ENCODE results near the gene KRT38.
A peak's percentile ranks its signal among the peaks of the same experiment; 100 is the strongest.
"Not testable (repeated sequence)": the region's sequence is repeated elsewhere in the genome, so short reads cannot be mapped to it uniquely, and the experiment has no call there.

KRT38 gene

DNA sequence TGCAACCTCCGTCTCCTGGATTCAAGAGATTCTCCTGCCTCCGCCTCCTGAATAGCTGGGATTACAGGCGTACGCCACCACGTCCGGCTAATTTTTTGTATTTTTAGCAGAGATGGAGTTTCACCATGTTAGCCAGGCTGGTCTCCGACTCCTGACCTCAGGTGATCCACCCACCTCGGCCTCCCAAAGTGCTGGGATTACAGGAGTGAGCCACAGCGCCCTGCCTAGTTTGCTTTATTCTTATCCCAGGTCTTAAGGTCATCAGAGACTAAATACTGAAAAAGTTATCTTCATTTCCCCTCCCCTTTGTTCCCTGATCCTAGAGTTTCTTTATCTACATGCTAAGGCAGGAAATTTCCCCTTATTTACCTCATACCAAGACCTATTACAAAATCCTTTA, 10.4 kb downstream of the KRT38 start:
- DNase-seq; intact Hi-C loops (cut with DNase I): not testable (repeated sequence)

DNA sequence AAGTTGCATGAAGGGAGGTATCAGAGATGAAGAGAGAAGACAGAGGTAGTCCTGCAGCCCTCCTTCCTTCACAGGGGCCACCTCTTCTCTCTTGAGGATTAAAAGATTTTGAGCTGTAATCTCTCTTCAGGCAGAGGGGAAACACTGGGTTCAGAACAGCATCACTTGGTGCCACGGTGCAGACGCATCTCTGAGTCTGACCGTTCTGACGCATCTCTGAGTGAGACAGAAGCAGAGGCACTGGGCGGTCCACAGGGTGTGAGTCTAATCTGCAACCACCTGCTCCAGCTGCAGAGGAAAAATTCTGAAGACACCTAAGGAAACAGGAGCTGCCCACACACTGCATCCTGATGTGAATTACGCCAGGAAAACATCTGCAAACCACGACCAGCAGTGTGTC, 11.1 kb downstream of the KRT38 start:
- no peak for DNase-seq
- intact Hi-C loops (cut with DNase I): no loop called here

DNA sequence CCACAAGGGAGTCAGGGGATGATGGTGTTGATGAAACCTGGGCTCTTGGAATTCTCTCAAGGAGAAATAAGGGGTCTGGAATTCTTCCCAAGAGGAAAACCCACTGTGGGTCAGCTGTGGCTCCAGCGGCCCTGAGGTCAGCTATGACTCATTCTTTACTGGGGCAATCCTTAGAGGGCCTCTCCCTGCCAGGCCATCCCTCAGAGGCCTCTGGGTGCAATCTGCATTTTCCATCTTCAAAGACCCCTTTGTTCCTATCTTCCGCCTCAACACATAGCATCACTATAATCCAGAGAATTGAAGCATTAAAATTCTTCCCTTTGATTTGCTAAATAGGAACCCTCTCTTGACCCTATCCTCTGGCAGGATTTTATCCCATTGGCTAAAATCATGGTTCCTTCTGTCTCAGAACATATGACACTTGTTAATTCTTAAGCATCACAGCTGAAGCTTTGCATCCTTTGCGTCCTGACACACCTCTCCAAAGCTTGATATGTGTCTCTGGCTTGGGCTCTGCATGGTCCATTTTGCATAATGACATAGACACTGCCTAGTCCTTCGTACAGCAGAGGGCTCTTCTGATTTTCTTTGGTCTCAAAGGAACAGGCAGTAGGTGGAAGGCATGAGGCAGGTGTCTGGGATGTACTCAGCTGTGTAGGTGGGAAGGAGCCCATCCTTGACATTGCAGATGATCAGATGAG, 12.0 kb downstream of the KRT38 start:
- intact Hi-C loops (cut with DNase I): no loop called here
- DNase-seq: no peak

DNA sequence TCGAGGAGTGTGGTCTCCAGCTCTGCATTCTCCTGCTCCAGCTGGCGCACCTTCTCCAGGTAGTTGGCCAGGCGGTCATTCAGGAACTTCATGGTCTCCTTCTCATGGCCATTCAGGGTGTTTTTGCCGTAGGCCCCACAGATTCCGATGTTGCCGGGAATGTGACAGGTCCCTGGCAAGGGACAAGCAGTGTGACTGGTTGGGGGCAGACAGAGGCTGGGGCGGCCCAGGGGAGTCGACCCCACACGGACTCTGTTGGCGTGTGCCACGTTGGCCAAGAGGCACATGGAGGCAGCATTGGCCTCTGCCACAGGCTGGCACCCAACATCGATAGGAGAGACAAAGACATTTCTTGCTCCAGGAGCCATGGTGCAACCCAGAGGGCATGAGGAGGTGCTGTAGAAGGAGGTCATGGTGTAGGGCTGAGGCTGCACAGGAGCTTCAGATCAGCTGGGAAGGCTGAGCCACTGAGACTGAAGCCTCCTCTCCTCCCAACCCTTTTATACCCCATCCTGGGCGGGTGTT, 16.6 kb downstream of the KRT38 start, which contains the start of gene KRT37:
Gene KRT37 (minus strand): TSS at position 475 of the 525 bp plus-strand sequence. CDS start 62 bp downstream, at position 413.
- no peak for DNase-seq
- intact Hi-C loops (cut with DNase I): no loop called here

DNA sequence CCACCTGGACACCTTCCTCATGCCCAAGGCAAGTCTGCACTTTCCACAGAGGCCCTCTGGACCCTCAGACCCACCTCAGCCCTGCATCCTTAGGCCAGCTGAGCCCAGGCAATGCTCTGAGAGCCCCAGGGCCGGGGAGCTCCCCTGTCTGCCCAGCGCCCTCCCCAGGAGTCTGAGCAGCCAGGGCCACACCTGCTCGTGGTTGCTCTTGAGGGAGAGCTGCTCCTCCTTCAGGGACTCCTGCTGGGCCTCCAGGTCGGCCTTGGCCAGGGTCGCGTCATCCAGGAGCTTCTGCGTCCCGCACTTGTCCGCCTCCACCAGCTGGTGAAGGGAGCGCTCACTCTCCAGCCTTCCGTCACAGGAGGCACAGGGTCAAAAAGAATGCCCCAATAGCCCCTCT, 18.2 kb downstream of the KRT38 start:
- intact Hi-C loops (cut with DNase I); DNase-seq: not testable (repeated sequence)

DNA sequence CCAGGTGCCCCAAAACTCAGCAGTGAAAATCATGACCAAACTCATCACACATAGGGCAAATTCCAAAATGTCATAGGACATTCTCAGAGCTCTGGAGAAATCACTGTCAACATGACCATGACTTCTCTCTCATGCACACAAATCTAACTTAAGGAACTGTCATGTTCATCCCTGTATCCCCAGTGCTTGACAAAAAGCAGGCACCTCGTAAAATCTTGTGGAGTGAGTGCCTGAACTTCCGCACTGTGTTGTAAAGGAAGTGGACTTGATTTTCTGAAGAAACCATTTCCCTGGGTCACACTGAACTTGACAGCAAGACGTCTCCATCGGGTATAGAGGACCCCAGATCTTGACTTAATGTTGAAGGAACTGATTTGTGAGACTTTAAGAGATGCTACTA, 19.2 kb downstream of the KRT38 start:
- intact Hi-C loops (cut with DNase I): no loop called here
- DNase-seq: no peak

DNA sequence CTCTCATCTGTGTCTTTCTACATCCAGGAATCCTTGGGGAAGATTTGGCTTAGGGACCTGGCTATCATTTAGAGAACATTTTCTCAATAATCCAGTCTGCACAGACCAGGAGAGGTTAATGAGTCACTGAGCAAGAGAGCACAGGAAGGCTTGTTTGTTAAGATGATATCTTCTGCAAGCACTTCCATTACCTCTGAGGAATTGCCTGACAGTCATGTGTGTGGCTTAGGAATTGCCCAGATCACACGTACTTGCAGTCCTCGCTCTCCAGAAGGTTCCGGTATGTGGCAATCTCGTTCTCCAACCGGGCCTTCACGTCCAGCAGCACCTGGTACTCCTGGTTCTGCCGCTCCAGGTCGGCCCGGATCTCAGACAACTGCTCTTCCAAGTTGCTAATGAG, 19.7 kb downstream of the KRT38 start:
- intact Hi-C loops (cut with DNase I): no loop called here
- DNase-seq: no peak

DNA sequence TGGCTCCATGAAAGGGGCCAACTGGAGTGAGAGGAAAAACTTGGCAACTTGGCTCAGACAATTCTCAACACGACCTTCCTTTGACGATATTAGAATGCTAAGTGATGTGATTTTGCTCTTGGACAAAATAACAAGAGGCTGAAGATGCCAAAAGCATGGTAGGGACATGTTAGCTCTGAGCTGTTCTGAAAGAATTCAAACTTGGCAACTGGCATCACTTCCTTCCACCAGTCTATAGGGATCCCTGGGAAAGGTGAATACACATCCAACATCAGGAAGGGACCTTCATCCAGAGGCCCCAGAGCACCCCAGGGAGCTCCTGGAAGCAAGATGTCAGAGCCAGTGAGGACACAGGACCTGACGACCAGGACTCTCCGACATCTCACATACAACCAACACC, 20.6 kb downstream of the KRT38 start:
- DNase-seq: no peak
- intact Hi-C loops (cut with DNase I): no loop called here

DNA sequence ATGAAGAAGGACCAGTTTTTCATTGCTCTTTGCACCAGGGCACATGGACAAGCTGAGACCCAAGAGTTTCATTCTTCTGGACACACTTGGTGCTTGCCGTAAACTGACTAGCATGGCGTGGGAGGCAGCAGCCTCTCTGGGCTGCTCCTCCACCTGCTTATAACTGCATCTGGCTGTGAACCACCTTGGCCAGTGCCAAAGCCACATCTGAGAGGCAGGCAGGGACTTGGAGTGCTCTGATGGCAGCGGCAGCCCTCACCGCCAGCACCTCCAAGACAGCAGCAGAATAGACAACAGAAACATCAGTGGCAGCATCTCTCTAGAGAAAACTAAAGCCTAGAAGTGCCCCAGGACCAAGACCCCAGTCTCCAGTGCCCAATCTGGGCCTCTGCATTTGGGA, 21.1 kb downstream of the KRT38 start:
- no peak for DNase-seq
- intact Hi-C loops (cut with DNase I): no loop called here

DNA sequence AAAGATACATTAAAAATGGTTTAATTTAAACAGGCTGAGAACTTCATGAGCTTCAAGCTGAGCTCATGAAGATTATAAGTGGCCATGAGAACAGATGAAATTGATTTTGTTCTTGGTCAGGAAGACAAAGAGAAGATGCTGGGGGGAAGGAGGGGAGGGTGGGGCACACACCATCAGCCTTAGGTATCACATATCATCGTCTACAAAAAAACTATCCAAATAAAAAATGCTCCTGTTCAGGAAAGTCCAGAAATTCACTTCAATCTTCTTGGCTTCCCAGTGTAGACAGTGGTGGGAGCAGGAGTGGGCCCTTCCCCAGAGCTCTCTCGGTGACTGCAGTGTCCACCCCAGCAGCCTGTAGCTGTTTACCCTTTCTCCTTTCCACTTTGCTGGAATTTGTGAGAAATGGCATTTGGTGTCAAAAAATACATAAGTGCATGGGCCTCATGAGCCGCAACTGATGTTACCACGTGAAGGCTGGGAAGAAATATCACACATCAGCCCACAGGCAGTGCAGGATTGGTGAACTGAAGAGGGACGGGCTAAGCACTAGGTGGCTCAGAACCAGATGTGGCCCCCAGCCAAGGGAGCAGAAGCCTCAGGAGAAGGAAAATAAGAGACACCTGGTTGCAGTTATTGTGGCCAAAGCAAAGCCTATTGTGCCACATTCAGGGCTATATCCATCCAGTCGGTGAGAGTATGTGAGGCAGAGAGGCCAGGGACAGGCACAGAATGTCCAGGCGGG, 22.5 kb downstream of the KRT38 start:
- no peak for DNase-seq
- intact Hi-C loops (cut with DNase I): no loop called here

DNA sequence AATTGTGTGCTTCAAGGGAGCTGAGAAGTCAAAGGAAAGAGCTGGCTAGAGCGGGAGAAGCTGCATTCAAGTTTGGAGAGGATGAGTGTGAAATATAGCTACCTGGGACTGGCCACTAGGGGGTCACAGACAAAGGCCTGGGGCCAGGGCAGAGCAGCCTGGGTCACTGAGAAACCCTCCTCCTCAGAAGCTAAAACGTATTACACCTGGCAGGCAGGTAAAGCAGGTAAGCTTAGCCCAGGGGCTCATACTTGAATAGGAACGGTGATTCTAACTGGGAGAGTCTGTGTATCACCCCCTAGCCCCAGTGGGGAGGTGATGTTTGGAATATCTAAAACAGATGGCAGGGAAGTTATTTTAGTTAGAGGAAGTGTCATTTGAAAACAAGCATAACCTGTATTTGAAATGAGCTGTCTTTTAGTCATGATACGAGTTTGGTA, 23.2 kb downstream of the KRT38 start:
- no peak for DNase-seq
- intact Hi-C loops (cut with DNase I): no loop called here

DNA sequence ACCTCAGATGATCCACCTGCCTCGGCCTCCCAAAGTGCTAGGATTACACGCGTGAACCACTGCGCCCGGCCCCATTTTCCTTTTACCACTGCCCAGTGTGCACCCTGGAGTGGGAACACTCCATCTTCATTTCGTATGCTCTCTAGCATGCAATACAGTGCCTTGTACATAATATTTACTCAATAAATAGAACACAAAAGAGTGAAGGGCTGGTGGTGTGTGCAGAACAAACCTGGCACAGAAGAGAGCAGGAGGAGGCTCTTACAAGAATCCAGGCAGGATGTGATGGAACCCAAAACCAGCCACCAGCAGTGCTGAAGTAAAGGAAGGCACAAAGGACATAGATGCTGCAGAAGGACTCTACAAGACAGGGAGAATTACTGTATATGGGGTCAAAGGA, 23.7 kb downstream of the KRT38 start:
- no peak for DNase-seq
- intact Hi-C loops (cut with DNase I): no loop called here

DNA sequence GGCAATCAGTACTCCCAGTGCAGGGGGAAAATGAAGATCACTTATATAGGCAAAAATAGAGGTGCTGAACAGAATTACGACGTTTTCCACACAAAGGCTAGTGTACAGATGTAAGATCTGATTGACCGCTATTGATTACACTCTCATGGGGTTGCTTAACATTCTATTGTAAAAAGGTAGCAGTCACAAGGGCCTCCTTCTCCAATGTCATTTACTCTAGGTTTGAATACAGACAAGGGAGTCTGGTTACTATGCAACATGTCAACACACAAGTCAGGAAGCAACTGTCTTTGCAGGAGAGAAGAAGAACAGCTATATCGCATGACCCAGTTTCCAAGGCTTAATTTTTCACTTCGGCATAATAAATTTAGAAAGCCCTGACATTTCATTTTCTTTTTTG, 24.3 kb downstream of the KRT38 start:
- intact Hi-C loops (cut with DNase I): no loop called here
- DNase-seq: no peak

DNA sequence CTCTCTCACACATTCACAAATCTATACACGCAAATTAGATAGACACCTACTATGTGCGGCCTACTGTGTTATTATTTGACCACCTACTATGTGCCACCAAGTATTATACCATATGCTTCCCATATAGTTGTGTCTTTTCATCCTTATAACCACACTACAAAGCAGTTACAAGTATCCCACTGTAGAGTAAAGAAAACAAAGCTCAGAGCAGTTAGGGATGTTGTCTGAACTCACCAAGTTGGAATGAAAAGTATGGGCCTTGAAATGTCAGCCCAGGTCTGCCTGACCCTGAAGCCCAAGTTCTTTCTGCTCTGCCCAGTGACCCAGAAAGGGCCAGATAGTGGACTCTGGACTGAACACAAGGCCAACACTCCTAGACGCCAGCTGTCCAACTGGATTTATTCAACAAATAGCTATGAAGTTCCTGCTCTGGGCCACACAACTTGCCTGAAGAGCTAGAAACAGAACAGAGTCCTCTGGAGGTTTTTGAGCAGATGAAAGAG, 24.9 kb downstream of the KRT38 start:
- intact Hi-C loops (cut with DNase I): no loop called here
- no peak for DNase-seq

DNA sequence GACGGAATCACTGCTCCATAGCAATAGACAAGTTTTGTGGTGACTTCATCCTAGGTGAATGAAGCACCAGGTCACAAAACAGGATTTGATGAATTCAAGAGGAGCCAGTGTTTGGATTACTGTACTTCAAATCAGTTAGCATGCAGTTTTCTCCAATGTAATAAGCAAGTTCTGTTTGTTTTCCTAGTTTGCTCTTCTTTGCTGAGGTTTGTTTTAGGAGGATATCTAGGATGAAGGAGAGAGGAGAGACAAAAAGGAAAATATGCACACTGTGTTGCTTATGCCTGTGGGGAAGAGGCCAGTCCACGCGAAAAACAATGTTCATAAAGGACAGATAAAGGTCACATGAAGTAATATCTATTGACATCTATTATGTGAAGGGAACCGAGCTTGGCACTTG, 25.4 kb downstream of the KRT38 start:
- intact Hi-C loops (cut with DNase I): no loop called here
- DNase-seq: no peak

DNA sequence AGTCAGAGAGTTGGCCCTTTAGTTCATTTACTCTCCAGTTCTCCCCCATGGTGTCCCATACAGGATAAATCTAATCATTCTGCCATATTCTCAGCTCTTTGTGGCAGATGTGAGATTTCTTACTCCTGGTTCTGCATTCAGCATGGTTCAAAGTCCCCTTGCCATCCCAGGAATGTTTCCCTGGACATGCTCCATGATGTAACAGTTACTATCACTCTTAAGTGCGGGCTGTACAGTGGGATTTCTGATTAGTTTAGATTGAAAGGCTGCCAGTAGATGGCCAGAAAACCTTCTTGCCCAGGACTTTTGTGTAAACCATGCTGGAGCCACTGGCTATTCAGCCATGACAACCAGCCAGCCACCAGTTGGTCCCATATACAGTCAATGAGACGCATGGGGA, 26.8 kb downstream of the KRT38 start:
- DNase-seq: no peak
- intact Hi-C loops (cut with DNase I): no loop called here

DNA sequence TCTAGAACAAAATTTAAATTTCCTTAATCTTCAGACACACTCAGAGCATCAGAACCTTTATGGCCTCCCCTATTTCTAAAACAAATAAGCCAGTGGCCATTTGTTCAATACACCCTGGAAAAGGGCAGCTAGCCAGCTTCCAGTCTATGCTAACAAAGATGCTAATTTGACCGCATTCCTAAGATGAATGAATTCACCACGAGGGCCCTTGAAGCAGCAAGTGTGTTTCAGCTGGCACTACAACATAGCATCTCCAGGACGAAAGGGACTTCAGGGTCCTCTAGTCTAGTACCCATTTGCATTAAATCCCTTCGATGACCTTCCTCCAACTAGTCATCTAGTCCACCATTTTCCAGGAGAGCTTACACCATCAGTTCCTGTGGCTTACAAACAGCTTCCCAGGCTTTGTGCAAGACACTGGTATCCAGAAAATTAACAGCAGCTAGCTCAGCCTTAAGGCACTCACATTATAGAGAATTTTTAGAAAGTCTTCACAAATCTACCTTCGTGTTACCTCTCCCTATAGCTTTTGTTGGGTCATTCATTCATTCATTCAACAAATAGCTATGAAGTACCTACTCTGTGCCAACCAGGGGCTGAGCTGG, 27.3 kb downstream of the KRT38 start:
- intact Hi-C loops (cut with DNase I): no loop called here

DNA sequence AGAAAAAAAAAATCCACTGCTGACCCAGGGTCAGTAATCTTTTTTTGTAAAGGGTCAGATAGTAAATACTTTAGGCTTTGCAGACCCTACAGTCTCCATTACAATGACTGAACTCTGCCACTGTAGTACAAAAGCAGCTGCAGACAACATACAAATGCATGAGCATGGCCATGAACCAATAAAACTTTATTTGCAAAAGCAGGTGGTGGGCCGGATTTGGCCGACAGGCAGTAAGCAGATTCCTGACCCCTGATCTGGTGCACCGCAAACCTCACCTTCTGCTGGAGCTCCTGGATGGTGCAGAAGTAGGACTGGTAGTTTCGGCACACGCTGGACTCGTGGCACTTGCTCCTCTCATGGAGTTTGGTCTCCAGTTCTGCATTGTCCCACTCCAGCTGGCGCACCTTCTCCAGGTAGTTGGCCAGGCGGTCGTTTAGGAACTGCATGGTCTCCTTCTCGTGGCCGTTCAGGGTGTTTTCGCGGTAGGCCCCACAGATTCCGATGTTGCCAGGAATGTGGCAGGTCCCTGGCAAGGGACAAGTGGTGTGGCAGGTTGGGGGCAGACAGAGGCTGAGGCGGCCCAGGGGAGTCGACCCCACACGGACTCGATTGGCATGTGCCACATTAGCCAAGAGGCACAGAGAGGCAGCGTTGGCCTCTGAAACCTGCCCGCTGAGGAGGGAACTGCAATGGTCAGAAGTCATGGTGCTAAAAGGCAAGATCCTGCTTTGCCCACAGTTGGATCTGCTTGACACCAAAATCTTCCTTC, 29.5 kb downstream of the KRT38 start:
- intact Hi-C loops (cut with DNase I): no loop called here
- DNase-seq: no peak

More for the DNA sequence above, 27.3 kb downstream of the KRT38 start:
- DNase-seq: peak in 3 of 42 donors; percentile 4 to 45 (median 39)

DNA sequence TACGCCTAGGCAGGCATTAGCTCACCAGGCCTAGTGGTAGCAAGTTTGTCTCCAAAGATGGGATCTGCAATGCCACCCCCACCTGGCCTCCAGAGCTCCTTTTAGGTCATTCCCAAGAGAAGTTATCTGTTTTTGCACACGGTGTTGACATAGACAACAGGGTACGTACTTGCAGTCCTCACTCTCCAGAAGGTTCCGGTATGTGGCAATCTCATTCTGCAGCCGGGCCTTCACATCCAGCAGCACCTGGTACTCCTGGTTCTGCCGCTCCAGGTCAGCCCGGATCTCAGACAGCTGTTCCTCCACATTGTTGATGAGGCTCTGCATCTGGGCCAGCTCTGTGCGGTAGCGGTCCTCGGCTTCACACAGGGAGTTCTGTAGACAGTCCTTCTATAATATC, 33.6 kb downstream of the KRT38 start:
- intact Hi-C loops (cut with DNase I): no loop called here
- no peak for DNase-seq

All from head of caudate nucleus (tissue), 42 donors.